K562 (cell line): ENCODE data around the gene PHF20. TPM values are rescaled to one million over a fixed set of nuclear protein-coding genes. Genes with fewer than 3 reads are reported as not detected.

Source experiments
- ATAC-seq: fragments of 200-7000 bp; cut with Tn5 transposase; 3 replicates; pipeline ENCODE4 v1.9.1; 2020; ENCODE audit warnings: moderate library complexity
- BruUV-seq: library from RNA; stranded (reverse); fragments of 400-500 nt; replicated peaks from 2 replicates; lab custom pipeline; 2021; lab: Mats Ljungman, UMichigan
- CTCF ChIA-PET: fragments of 300-600 bp; formaldehyde crosslinking; extraction: SDS; loops from one replicate; lab custom pipeline; 2021; ENCODE audit warnings: low intra/inter-chr PET ratio; lab: Yijun Ruan, JAX
- POLR2A ChIA-PET: fragments of 300-600, 350-650 bp; sonication (Branson Sonifier 250); formaldehyde crosslinking; extraction: SDS; loops from one replicate; lab custom pipeline; 2021; ENCODE audit warnings: antibody characterized with exemption, inconsistent platforms; lab: Yijun Ruan, JAX
- DNase-seq, 4 experiments: peaks; one replicate each; pipeline versions ENCODE4 v3.0.0 to v3.0.0-alpha.2; 2011 to 2018; ENCODE audit warnings: low spot score in 3 of 4, mixed read lengths in 3 of 4; ENCODE audit errors: extremely low read depth in 1 of 4
- FAIRE-seq: peaks from 2 replicates; lab custom pipeline; 2011; peaks lifted over from hg19 to GRCh38; lab: Jason Lieb, UNC
- H2AFZ ChIP-seq: 2 replicates; pipeline ENCODE4 v1.6.0; 2011; ENCODE audit warnings: low read depth, low read length, control low read depth, inconsistent platforms
- H3K27ac ChIP-seq: fragments of 200-600 bp; 3 replicates; pipeline ENCODE4 v1.8.0; 2011; ENCODE audit warnings: low read depth, mild to moderate bottlenecking, control low read depth, inconsistent platforms, low read length, moderate library complexity, mixed read lengths; ENCODE audit errors: extremely low read depth
- H3K27me3 ChIP-seq, 2 experiments: fragments of 300-600 bp in 1 of 2; 2 replicates in 1 of 2; 3 replicates in 1 of 2; pipeline versions ENCODE4 v1.6.0 to v1.8.0; 2011; ENCODE audit warnings: inconsistent platforms in 2 of 2, low read length in 2 of 2, mild to moderate bottlenecking in 1 of 2, mixed read lengths in 1 of 2, moderate library complexity in 1 of 2; ENCODE audit not compliant: control insufficient read depth in 2 of 2, insufficient read depth in 2 of 2
- H3K36me3 ChIP-seq: fragments of 300-600 bp; 3 replicates; pipeline ENCODE4 v1.8.0; 2011; ENCODE audit warnings: mild to moderate bottlenecking, low read length, inconsistent platforms; ENCODE audit not compliant: control insufficient read depth, insufficient read depth
- H3K4me1 ChIP-seq, 2 experiments: fragments of 200-600 bp in 1 of 2; replicated peaks in 1 of 2; 2 replicates in 1 of 2; 3 replicates in 1 of 2; pipeline versions ENCODE4 v1.5.1 to v1.8.0; 2011; ENCODE audit warnings: inconsistent platforms in 2 of 2, low read length in 2 of 2, mild to moderate bottlenecking in 1 of 2, mixed read lengths in 1 of 2, moderate library complexity in 1 of 2; ENCODE audit not compliant: control insufficient read depth in 2 of 2, insufficient read depth in 2 of 2
- H3K4me2 ChIP-seq: 2 replicates; pipeline ENCODE4 v1.6.1; 2011; ENCODE audit warnings: low read length, control low read depth, inconsistent platforms, mixed read lengths; ENCODE audit not compliant: insufficient read depth
- H3K4me3 ChIP-seq: fragments of 200-600 bp; sonication (generic), shearing (Covaris generic); 2 replicates; pipeline ENCODE4 v1.5.1; 2016; ENCODE audit warnings: control low read depth, inconsistent platforms
- H3K79me2 ChIP-seq: fragments of 200-600 bp; 3 replicates; pipeline ENCODE4 v1.8.0; 2011; ENCODE audit warnings: low read length, inconsistent platforms; ENCODE audit not compliant: control insufficient read depth, insufficient read depth
- H3K9ac ChIP-seq, 2 experiments: 2 replicates each; pipeline versions ENCODE4 v1.6.0 to v1.6.1; 2011; ENCODE audit warnings: low read depth in 2 of 2, low read length in 2 of 2, control low read depth in 1 of 2, inconsistent platforms in 1 of 2, mild to moderate bottlenecking in 1 of 2, mixed read lengths in 1 of 2; ENCODE audit not compliant: insufficient read depth in 1 of 2
- H3K9me1 ChIP-seq: one replicate; pipeline ENCODE4 v1.6.0; 2011; ENCODE audit warnings: inconsistent platforms, mild to moderate bottlenecking, low read length, moderate library complexity; ENCODE audit not compliant: control insufficient read depth, insufficient read depth
- H3K9me3 ChIP-seq: replicated peaks from 2 replicates; pipeline ENCODE4 v1.5.1; 2011; ENCODE audit warnings: low read depth, low read length, inconsistent platforms; ENCODE audit not compliant: control insufficient read depth, insufficient read depth
- H4K20me1 ChIP-seq: replicated peaks from 2 replicates; pipeline ENCODE4 v1.6.1; 2011; ENCODE audit warnings: low read length, inconsistent platforms, mixed read lengths; ENCODE audit not compliant: control insufficient read depth, insufficient read depth
- FOXP1 ChIP-seq: sonication (generic); formaldehyde crosslinking; IDR thresholded peaks from 2 replicates; pipeline ENCODE4 v1.8.0; 2022; ENCODE audit warnings: mild to moderate bottlenecking, missing genetic modification reagents
- MYNN ChIP-seq, 2 experiments: sonication (generic); formaldehyde crosslinking in 1 of 2; IDR thresholded peaks; 2 replicates each; pipeline versions ENCODE4 v1.5.0 to v1.6.1; 2016 to 2020; ENCODE audit warnings: antibody characterized with exemption in 1 of 2, missing genetic modification reagents in 1 of 2
- RFX1 ChIP-seq: fragments of 450-650 bp; IDR thresholded peaks from 2 replicates; pipeline ENCODE4 v1.6.1; 2016; ENCODE audit warnings: mild to moderate bottlenecking, moderate library complexity
- SPI1 ChIP-seq: IDR thresholded peaks from 2 replicates; pipeline ENCODE4 v1.6.1; 2011; ENCODE audit warnings: low read depth, low read length, control low read depth, borderline replicate concordance
- WGBS: fragments of 100-300 bp; shearing (Covaris generic); methylation state at CpG from one replicate; pipeline ENCODE4 v1.1.6; 2016; ENCODE audit warnings: low coverage, mixed read lengths; ENCODE audit not compliant: insufficient coverage; ENCODE audit errors: missing lambda C conversion rate; 5-methylcytosine and 5-hydroxymethylcytosine counted together
- in situ Hi-C: fragments of 300-500 bp; cut with MboI; formaldehyde crosslinking; loops from 4 replicates; pipeline ENCODE4 v1.15.0; 2018; ENCODE audit warnings: inconsistent platforms, mixed read lengths
- intact Hi-C: fragments of 100-400 bp; cut with micrococcal nuclease; formaldehyde crosslinking; loops from 2 replicates; pipeline ENCODE4 v1.14.2; 2022
- polyA plus RNA-seq, 8 experiments: library from polyadenylated mRNA; depleted of rRNA in 4 of 8; stranded (reverse) in 5 of 8; unstranded in 3 of 8; fragments of >200 nt; fragmentation: Nextera tagmentation in 2 of 8; fragmentation: Illumina TruSeq in 1 of 8; extraction: Ambion mirVana in 2 of 8; extraction: Trizol in 1 of 8; gene quantifications; 2 replicates each; pipeline versions ENCODE4 v1.2.1 to v1.2.3, GENCODE V29; 2011 to 2014; ENCODE audit warnings: inconsistent platforms in 1 of 8, missing spikeins in 1 of 8
- total RNA-seq, 7 experiments: library from RNA; depleted of rRNA in 6 of 7; stranded (reverse); fragments of >200 nt in 6 of 7; fragmentation: Illumina TruSeq in 2 of 7; extraction: Trizol in 2 of 7; gene quantifications; 2 replicates each; pipeline versions ENCODE4 v1.2.1 to v1.2.3, GENCODE V29; 2011 to 2021; ENCODE audit warnings: low replicate concordance in 1 of 7
- TF ChIP-seq, protein P1 (sequence below), 2 experiments: fragments of 450-650 bp in 1 of 2; sonication (generic) in 1 of 2; formaldehyde crosslinking in 1 of 2; IDR thresholded peaks; 2 replicates each; pipeline versions ENCODE4 v1.7.1 to v1.9.0; 2016 to 2022; ENCODE audit warnings: inconsistent platforms in 1 of 2, mild to moderate bottlenecking in 1 of 2, missing genetic modification reagents in 1 of 2

The PHF20 gene
- total and polyA plus RNA-seq, 9 of the 15 experiments (the other 6 are each of a cell fraction or from before 2014, with no cell fraction given), result 49.9 to 196 (median 70.7) TPM

DNA sequence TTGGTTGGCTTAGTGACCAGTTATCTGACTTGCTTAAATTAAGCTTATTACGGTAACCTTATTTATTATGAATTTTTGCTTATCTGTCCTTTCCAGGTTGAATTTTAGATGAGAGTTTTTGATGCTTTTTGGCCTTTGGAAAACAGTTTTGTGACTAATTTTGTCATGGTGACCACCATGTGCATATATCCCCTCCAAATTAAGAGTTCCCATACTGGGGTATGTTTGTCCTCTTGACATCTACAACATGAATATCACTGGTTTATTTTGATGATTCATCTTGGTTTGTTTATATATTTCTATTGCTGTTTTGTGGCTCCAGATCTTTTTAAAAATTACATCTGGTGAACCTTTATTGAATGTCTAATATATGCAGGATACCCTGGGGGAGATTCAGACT is 61.4 kb downstream of the PHF20 start:
- FAIRE-seq (peak; percentile 44), ATAC-seq (no peak), DNase-seq (peak in 2 of 4 experiments; percentile 48 to 59)
- ChIA-PET POLR2A (no interaction called here), CTCF (no interaction called here)
- intact Hi-C loops, result no loop called here
- 16% methylated on average over 1 of the region's 1 CpG for WGBS
- no peak overlapping the region for H2AFZ ChIP-seq
- H3K79me2 ChIP-seq, result peaks cover 14% of the 10 kb centered on the region
- H3K4me2 ChIP-seq, result no peak overlapping the region
- no peak overlapping the region for H3K27ac ChIP-seq
- BruUV-seq, result no TSS peak
- H4K20me1 ChIP-seq, result no peaks in the 10 kb centered on the region
- peaks cover 0 to 9% of the 10 kb centered on the region in 2 experiments; a peak in 2 of 5 replicates for H3K4me1 ChIP-seq
- TF ChIP-seq RFX1, result peak; percentile 46; the same call in 1 of the 2 replicates
- TF ChIP-seq FOXP1, result no peak
- TF ChIP-seq MYNN (IDR thresholded peaks at IDR 0.05), result peak; percentile 98
- no peak for TF ChIP-seq MYNN (CRISPR knock-in tag; IDR thresholded peaks at IDR 0.05)
- no peak overlapping the region for H3K9ac ChIP-seq
- no peaks in the 10 kb centered on the region for H3K27me3 ChIP-seq
- no peak overlapping the region for H3K4me3 ChIP-seq
- no peaks in the 10 kb centered on the region for H3K9me1 ChIP-seq
- in situ Hi-C loops, result no loop called here
- peaks cover 4% of the 10 kb centered on the region; the same call in 1 of the 3 replicates for H3K36me3 ChIP-seq
- no peaks in the 10 kb centered on the region for H3K9me3 ChIP-seq

- in situ Hi-C loops, result no loop called here
- CTCF ChIA-PET, result no interaction called here
- intact Hi-C loops, result no loop called here
- TF ChIP-seq, protein P1, sequence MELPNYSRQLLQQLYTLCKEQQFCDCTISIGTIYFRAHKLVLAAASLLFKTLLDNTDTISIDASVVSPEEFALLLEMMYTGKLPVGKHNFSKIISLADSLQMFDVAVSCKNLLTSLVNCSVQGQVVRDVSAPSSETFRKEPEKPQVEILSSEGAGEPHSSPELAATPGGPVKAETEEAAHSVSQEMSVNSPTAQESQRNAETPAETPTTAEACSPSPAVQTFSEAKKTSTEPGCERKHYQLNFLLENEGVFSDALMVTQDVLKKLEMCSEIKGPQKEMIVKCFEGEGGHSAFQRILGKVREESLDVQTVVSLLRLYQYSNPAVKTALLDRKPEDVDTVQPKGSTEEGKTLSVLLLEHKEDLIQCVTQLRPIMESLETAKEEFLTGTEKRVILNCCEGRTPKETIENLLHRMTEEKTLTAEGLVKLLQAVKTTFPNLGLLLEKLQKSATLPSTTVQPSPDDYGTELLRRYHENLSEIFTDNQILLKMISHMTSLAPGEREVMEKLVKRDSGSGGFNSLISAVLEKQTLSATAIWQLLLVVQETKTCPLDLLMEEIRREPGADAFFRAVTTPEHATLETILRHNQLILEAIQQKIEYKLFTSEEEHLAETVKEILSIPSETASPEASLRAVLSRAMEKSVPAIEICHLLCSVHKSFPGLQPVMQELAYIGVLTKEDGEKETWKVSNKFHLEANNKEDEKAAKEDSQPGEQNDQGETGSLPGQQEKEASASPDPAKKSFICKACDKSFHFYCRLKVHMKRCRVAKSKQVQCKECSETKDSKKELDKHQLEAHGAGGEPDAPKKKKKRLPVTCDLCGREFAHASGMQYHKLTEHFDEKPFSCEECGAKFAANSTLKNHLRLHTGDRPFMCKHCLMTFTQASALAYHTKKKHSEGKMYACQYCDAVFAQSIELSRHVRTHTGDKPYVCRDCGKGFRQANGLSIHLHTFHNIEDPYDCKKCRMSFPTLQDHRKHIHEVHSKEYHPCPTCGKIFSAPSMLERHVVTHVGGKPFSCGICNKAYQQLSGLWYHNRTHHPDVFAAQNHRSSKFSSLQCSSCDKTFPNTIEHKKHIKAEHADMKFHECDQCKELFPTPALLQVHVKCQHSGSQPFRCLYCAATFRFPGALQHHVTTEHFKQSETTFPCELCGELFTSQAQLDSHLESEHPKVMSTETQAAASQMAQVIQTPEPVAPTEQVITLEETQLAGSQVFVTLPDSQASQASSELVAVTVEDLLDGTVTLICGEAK (IDR thresholded peaks at IDR 0.05), result peak; percentile 84
- TF ChIP-seq, protein P1 (CRISPR knock-in tag; IDR thresholded peaks at IDR 0.05), result no peak
- TF ChIP-seq SPI1, result peak; percentile 73
These were observed 65.9 kb downstream of the PHF20 start for GRCh38 chr20:35837577-35838195.

More at GRCh38 chr20:35837577-35838195, 65.9 kb downstream of the PHF20 start:
- no peak for DNase-seq
- H3K9ac ChIP-seq, result no peak overlapping the region
- WGBS, result 77% methylated on average over 6 of the region's 6 CpGs
- H3K27ac ChIP-seq, result no peak overlapping the region
- H3K4me1 ChIP-seq, result 0 out of 5 replicates have a peak, but pooled peaks cover 0 to 5% of the 10 kb centered on the region in 2 experiments
- BruUV-seq, result no TSS peak
- ATAC-seq, result no peak
- no peaks in the 10 kb centered on the region for H3K27me3 ChIP-seq
- H4K20me1 ChIP-seq, result no peaks in the 10 kb centered on the region
- peaks cover 13% of the 10 kb centered on the region; the same call in 2 of the 3 replicates for H3K79me2 ChIP-seq
- no peak overlapping the region for H2AFZ ChIP-seq
- H3K9me1 ChIP-seq, result no peaks in the 10 kb centered on the region
- no peaks in the 10 kb centered on the region for H3K9me3 ChIP-seq
- POLR2A ChIA-PET, result interaction anchor here (0.7 to 1.1 kb wide), 5 partner anchors 9 to 97 kb away, joined by 3 read pairs; no protein-coding TSS in a partner anchor
- H3K4me3 ChIP-seq, result no peak overlapping the region
- H3K4me2 ChIP-seq, result no peak overlapping the region
- peaks cover 3% of the 10 kb centered on the region; the same call in 1 of the 3 replicates for H3K36me3 ChIP-seq
- FAIRE-seq, result no peak
